ENCODE results near the gene CA10.

DNA sequence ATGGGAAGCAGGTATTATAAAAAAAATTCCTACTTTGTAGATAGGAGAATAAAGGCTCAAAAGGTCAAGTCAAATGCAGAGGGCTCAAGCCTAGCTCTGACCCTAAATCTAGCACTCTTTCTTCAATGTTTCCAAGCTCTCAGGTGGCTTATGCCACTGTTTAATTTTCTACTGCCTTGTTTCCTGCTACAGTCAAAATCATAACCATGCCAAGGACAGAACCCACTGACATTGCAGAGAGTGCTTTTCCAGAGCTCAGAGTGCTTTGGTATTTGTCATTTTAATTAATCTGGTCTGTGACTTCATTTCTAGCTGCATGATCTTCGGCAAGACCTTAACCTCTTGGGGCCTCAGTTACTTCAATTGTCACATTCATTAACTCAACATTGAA lies 344.7 kb downstream of the CA10 start:
- no peak for TF ChIP-seq POLR2A (IDR thresholded peaks at IDR 0.05; ENCODE audit: low read depth)
- TF ChIP-seq, protein P1, sequence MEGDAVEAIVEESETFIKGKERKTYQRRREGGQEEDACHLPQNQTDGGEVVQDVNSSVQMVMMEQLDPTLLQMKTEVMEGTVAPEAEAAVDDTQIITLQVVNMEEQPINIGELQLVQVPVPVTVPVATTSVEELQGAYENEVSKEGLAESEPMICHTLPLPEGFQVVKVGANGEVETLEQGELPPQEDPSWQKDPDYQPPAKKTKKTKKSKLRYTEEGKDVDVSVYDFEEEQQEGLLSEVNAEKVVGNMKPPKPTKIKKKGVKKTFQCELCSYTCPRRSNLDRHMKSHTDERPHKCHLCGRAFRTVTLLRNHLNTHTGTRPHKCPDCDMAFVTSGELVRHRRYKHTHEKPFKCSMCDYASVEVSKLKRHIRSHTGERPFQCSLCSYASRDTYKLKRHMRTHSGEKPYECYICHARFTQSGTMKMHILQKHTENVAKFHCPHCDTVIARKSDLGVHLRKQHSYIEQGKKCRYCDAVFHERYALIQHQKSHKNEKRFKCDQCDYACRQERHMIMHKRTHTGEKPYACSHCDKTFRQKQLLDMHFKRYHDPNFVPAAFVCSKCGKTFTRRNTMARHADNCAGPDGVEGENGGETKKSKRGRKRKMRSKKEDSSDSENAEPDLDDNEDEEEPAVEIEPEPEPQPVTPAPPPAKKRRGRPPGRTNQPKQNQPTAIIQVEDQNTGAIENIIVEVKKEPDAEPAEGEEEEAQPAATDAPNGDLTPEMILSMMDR (IDR thresholded peaks at IDR 0.05), result no peak
